Hematopoietic multipotent progenitor cell treated with erythropoietin and hydrocortisone succinate and interleukin-3 and kit ligand, for 17 days (in vitro differentiated cells): ENCODE results near the gene HSDL2.
"Not testable (repeated sequence)": the region's sequence is repeated elsewhere in the genome, so short reads cannot be mapped to it uniquely, and the experiment has no call there.

Source experiments
- DNase-seq: peaks from one replicate; pipeline ENCODE4 v3.0.0-alpha.2; 2015; ENCODE audit warnings: low spot score

Gene HSDL2

DNA sequence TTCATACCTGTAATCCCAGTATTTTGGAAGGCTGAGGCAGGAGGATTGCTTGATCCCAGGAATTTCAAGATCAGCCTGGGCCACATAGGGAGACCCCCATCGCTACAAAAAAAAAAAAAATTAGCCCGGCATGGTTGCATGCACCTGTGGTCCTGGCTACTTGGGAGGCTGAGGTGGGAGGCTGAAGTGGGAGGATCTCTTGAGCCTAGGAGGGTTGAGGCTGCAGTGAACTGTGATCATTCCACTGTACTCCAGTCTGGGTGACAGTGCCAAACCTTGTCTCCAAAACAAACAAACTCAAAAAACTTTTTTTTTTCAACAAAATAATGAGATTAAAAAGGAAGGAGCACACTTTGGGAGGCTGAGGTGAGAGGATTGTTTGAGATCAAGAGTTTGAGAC, 120.9 kb downstream of the HSDL2 start:
- DNase-seq, result no peak

DNA sequence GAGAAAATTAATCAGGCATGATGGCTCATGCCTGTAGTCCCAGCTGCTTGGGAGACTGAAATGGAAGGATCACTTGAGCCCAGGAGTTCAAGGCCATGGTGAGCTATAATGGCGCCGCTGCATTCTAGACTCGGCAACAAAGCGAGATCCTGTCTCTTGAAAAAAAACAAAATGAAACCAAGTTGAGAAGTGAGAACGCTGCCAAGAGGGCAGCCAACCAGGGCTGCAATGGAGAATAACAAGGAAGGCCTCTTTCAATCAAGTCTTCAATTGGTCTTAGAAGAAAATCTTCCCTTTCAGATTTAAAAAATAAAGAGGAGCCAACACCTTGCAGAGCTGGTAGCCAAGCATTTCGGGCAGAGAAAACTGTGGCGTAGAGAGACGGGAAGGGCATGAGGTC, 121.4 kb downstream of the HSDL2 start:
- no peak for DNase-seq

DNA sequence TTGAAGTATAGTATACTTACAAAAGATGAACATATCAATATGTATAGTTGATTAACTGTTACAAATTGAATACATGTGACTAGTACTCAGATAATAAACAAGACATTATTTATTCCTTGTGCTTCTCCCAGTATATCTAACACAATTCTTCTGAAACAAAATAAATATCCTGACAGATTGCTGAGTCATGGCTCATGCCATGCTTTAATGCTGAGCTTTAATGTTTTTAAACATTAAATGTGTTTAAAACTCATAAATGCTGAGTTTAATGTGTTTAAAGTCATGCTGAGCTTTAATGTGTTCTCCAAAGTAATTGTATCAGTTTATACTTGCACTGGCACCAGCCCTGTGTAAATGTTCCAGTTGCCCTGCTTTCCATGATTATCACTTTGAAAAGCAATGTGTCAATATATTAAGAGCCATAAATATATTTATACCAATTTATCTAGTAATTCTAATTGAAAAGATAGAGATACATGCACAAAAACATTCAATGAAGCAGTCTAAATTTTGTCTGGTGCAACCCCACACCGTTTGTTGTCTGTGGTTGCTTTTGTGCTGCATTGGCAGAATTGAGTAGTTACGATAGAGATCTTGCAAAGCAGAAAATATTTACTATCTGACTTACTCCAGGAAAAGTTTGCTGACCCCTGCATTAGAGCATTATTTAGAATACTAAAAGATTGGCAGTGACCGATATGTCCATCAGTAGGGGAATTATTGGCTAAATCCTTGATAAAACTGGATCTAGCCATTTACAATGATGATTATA, 122.5 kb downstream of the HSDL2 start:
- DNase-seq, result no peak

DNA sequence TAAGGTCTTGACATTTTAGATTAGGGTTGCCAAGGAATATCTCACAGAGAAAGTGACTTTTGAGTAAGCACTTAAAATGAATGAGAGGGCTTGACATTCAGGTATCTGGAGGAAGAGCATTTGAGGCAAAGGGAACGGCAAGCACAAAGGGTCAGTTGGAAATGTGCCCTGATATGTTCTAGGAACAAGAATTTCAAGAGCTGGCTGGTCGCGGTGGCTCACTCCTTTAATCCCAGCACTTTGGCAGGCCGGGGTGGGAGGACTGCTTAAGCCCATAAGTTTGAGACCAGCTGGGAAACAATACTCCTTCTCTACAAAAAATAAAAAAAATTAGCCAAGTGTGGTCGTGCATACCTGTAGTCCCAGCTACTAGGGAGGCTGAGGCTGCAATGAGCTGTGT, 123.3 kb downstream of the HSDL2 start:
- DNase-seq, result no peak

GRCh38 chr9:112505086-112505485, 125.2 kb downstream of the HSDL2 start:
- DNase-seq, result no peak

DNA sequence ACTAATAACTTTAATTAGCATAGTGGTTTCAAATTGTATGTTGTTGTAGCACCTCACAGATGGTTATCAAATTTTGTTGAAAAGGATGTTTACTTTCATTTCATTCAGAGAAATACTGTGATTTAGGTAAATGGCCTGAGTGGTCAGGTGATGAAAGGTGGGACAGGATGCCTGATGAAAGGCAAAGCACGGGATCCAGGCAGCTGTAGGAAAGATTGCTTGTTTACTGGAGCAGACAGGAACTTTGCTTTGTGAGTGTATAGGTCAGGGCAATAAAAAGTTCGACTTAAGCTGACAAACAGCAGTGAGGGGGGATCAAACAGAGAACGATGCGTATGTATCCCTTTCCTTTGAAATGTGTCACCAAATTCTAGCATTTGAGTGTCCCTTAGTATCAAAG, 125.7 kb downstream of the HSDL2 start:
- DNase-seq, result no peak

DNA sequence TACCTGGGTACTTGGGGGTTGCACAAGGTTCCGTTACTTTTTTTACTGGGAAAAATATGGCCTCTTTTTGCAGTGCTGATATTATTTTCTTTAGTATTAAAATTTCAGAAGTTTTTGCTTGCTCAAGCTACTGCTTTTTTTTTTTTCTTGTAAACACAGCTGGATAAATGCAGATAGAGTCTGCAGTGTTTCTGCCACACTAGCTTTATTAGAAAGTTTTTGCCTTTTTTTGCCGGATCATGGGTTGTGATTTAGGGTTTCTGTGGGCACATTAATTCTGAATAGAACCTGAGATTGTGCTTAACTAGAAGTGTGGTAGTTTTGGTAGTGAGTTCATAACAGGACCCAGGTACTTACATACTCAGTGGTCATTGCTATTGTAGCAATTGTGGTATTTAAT, 126.7 kb downstream of the HSDL2 start:
- DNase-seq, result no peak

DNA sequence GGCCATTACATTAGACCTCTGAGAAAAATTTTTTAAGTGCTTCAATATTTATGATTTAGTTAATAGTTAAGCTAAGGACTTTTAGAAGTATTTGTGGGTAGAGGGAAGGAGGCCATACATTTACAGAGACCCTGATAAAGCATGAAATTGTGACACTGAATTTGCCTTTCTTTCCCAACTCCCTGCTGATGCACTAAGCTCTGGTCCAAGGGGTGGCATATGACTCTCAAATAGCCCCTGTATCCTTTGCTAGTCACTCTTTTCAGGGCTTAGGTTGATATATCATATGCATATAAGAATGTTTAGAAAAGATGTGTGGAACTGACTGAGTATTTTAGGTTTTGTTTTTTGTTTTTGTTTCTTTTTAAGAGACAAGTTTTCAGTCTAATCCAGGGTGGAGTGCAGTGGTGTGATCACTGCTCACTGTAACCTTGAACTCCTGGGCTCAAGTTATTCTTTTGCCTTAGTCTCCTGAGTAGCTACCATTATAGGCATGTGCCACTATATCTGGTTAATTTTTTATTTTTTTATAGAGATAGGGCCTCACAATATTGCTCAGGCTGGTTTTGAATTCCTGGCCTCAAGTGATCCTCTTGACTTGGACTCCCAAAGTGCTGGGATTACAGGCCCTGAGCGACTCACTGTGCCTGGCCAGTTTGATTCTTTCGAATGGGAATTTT, 127.2 kb downstream of the HSDL2 start:
- no peak for DNase-seq

GRCh38 chr9:112508377-112508776, 128.5 kb downstream of the HSDL2 start:
- no peak for DNase-seq

DNA sequence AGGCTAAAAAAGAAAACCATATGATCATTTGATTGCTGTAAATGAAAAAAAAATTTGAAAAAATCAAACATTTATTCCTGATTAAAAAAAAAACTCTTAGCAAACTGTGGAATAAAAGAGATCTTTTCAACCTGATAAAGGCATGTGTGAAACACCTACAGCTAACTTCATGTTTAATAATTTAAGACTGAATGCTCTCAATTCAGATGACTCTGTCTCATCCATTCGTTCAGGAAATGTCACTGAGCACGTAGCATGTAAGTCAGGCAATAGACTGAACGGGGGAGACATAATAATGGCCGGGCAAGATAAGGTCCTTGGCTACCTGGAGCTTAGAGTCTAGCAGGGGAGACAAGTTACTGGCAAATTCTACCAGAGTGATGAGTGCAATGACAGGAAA, 132.5 kb downstream of the HSDL2 start:
- DNase-seq, result not testable (repeated sequence)

- DNase-seq, result no peak
These were observed 136.9 kb downstream of the HSDL2 start for GRCh38 chr9:112516769-112517168.

GRCh38 chr9:112520069-112520468, 140.2 kb downstream of the HSDL2 start:
- no peak for DNase-seq

- DNase-seq, result no peak
These were observed 140.7 kb downstream of the HSDL2 start for GRCh38 chr9:112520656-112521055.
